ENCODE data around the gene ZNF77. TPM values are rescaled to one million over a fixed set of nuclear protein-coding genes. Genes with fewer than 3 reads are reported as not detected.

Gene ZNF77
- polyA plus RNA-seq, 1 of the 3 experiments (the other 2 are of a cell fraction), result 4.4 TPM

DNA sequence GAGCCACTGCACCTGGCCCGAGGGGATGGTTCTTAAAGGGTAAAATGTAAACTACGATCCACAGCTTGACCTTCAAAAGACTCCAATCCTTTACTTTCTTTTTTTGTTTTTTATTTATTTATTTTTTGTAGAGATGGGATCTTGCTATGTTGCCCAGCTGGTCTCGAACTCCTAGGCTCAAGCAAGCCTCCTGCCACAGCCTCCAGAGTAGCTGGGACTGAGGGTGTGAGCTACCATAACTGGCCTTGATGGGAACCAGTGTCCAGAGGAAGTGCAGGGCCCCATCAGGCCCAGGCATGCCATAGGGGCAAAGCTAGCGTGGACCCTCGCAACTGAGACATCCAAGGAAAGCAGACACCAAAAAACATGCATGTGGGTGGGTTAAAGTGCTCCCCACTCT is 18.4 kb upstream of the ZNF77 start:
- Histone ChIP-seq H4K20me1 (ENCODE audit: insufficient read depth) (no peaks in the 10 kb centered on the region), H3K4me3 (ENCODE audit: low read depth in 2 of 2, low read length in 1 of 2) (no peak overlapping the region), H3K36me3 (replicated peaks in 1 of 2; ENCODE audit: control insufficient read depth in 1 of 2, insufficient read depth in 2 of 2, low read length in 1 of 2) (no peaks in the 10 kb centered on the region), H3K9me3 (no peaks in the 10 kb centered on the region), H3K79me2 (ENCODE audit: insufficient read depth) (no peaks in the 10 kb centered on the region), H3F3A (replicated peaks; ENCODE audit: insufficient read depth) (no peaks in the 10 kb centered on the region), H3K4me1 (ENCODE audit: control insufficient read depth in 1 of 2, insufficient read depth in 2 of 2, low read depth in 1 of 2, low read length in 1 of 2) (no peaks in the 10 kb centered on the region), H3K4me2 (no peak overlapping the region), H3K9me2 (no peaks in the 10 kb centered on the region), H3K9ac (no peak overlapping the region), H3K27me3 (ENCODE audit: insufficient read depth) (0 out of 2 replicates have a peak, but pooled peaks cover 3% of the 10 kb centered on the region), H3K27ac (ENCODE audit: low read depth in 2 of 2, low read length in 1 of 2) (no peak overlapping the region), H2AFZ (ENCODE audit: low read depth) (no peak overlapping the region)
- POLR2A ChIA-PET, result interaction anchor here (1.3 kb wide), 1 partner anchor 12 kb away, joined by 3 read pairs; no protein-coding TSS in a partner anchor
- 90% methylated on average over 5 of the region's 5 CpGs for WGBS (ENCODE audit: low lambda C conversion rate)
- no peak for TF ChIP-seq JUND (IDR thresholded peaks at IDR 0.05)
- TF ChIP-seq, protein P1, sequence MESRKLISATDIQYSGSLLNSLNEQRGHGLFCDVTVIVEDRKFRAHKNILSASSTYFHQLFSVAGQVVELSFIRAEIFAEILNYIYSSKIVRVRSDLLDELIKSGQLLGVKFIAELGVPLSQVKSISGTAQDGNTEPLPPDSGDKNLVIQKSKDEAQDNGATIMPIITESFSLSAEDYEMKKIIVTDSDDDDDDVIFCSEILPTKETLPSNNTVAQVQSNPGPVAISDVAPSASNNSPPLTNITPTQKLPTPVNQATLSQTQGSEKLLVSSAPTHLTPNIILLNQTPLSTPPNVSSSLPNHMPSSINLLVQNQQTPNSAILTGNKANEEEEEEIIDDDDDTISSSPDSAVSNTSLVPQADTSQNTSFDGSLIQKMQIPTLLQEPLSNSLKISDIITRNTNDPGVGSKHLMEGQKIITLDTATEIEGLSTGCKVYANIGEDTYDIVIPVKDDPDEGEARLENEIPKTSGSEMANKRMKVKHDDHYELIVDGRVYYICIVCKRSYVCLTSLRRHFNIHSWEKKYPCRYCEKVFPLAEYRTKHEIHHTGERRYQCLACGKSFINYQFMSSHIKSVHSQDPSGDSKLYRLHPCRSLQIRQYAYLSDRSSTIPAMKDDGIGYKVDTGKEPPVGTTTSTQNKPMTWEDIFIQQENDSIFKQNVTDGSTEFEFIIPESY (IDR thresholded peaks at IDR 0.05; ENCODE audit: borderline replicate concordance, low read depth), result no peak
- TF ChIP-seq EZH2phosphoT487 (IDR thresholded peaks at IDR 0.05; ENCODE audit: borderline replicate concordance, low read depth), result no peak
- TF ChIP-seq, protein P2, sequence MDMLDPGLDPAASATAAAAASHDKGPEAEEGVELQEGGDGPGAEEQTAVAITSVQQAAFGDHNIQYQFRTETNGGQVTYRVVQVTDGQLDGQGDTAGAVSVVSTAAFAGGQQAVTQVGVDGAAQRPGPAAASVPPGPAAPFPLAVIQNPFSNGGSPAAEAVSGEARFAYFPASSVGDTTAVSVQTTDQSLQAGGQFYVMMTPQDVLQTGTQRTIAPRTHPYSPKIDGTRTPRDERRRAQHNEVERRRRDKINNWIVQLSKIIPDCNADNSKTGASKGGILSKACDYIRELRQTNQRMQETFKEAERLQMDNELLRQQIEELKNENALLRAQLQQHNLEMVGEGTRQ (IDR thresholded peaks at IDR 0.05; ENCODE audit: borderline replicate concordance, low read depth, low read length), result no peak
- TF ChIP-seq YY1 (IDR thresholded peaks at IDR 0.05; ENCODE audit: low read depth), result no peak
- no peak for TF ChIP-seq TEAD4 (IDR thresholded peaks at IDR 0.05; ENCODE audit: borderline replicate concordance, insufficient read depth)
- TF ChIP-seq MEF2A (IDR thresholded peaks at IDR 0.05; ENCODE audit: borderline replicate concordance, low read depth), result no peak
- no peak for TF ChIP-seq RXRA (IDR thresholded peaks at IDR 0.05; ENCODE audit: borderline replicate concordance, low read depth)
- no peak for TF ChIP-seq TCF12 (IDR thresholded peaks at IDR 0.05)
- no peak for TF ChIP-seq MXI1 (IDR thresholded peaks at IDR 0.05; ENCODE audit: low read depth, low read length)
- TF ChIP-seq IRF3 (IDR thresholded peaks at IDR 0.05; ENCODE audit: low read depth, low read length), result no peak
- no peak for TF ChIP-seq CHD2 (IDR thresholded peaks at IDR 0.05; ENCODE audit: low read length, partially characterized antibody)
- no peak for TF ChIP-seq GABPA (IDR thresholded peaks at IDR 0.05; ENCODE audit: low read depth)
- no peak for TF ChIP-seq RAD21 (IDR thresholded peaks at IDR 0.05; ENCODE audit: low read length)
- TF ChIP-seq SMC3 (IDR thresholded peaks at IDR 0.05; ENCODE audit: low read depth, low read length), result no peak
- TF ChIP-seq MAX (IDR thresholded peaks at IDR 0.05; ENCODE audit: low read depth), result no peak
- no peak for DNase-seq
- CTCF ChIA-PET, result interaction anchor here (0.6 to 10.7 kb wide), 27 partner anchors 11 to 261 kb away, joined by 3 to 154 read pairs (median 5); partner anchors contain the start of gene NCLN
